GM19023 (cell line): ENCODE results near the gene TMEM95.

Source experiments
- ATAC-seq: cut with Tn5 transposase; IDR thresholded peaks from one replicate; pipeline ENCODE4 v1.9.1; 2021; ENCODE audit warnings: mild to moderate bottlenecking, moderate library complexity; ENCODE audit not compliant: unreplicated experiment

Gene TMEM95

GRCh38 chr17:7403977-7404736 is 49.2 kb downstream of the TMEM95 start, which contains the start of gene TMEM256:
TMEM256 (minus strand) TSS chr17:7404097; CDS start chr17:7404084, 13 bp downstream.
- ATAC-seq: peak; percentile 93

DNA sequence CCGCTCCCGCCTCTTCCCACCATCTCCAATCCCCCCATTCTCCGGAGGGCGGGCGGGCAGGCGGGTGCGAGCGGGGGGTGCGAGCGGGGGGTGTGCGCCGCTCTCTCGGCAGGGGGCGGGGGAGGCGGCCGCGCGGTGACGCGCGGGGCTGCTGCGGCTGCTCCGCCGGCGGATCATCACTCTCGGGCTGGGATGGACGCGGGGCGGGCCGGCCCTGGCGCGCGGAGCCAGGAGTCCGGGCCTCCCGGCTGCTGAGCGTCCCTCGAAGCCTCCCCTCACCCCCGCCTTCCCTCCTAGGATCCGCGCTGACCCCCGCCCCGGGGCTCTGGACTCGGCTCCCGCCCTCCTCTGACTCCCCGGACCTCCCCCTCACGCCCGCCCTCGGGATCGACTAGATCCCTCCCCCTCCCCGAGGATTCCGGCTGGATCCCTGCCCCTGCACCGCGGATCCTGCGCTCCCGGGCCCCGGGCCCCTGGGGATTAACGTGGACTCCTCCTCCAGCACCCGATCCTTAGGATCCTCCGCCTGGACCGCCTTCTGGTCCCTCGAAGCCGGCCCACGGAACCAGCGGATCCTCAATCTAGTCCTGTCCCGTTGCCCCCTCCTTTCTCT is 49.9 kb downstream of the TMEM95 start:
- ATAC-seq: no peak

- no peak for ATAC-seq
Observed at GRCh38 chr17:7405350-7406234, 50.6 kb downstream of the TMEM95 start.

DNA sequence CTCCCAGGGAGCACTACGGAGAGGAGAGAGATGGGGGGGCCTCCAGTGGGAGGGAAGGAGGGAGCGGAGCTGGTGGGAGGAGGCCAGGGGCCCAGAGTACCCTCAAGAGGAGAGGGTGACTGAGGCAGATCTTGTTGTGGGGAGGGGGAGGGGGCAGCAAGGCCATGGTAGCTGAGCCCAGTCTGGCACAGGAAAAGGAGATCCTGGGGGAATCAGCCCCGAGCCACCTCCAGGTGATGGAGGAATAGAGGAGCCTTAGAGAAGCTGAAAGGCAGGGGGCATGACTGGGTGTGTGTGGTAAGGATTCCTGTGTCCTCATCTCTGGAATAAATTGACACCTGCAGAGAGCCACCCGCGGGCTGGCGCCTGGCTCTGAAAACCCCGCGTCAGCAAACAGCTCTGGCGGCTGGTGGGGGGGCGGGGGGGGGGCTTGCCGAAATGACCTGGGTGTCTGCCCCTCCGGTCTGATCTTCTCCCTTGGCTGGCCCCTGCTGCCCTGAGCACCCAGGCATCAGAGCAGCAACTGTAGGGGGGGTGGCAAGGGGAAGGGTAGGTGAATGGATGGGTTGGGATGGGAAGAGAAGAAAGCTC is 51.4 kb downstream of the TMEM95 start:
- ATAC-seq: no peak
